ENCODE results near the gene MEX3A. TPM values are rescaled to one million over a fixed set of nuclear protein-coding genes. Genes with fewer than 3 reads are reported as not detected.
A peak's percentile ranks its signal among the peaks of the same experiment; 100 is the strongest.

MEX3A gene
- polyA plus RNA-seq, 1 donor, result 22.5 TPM

DNA sequence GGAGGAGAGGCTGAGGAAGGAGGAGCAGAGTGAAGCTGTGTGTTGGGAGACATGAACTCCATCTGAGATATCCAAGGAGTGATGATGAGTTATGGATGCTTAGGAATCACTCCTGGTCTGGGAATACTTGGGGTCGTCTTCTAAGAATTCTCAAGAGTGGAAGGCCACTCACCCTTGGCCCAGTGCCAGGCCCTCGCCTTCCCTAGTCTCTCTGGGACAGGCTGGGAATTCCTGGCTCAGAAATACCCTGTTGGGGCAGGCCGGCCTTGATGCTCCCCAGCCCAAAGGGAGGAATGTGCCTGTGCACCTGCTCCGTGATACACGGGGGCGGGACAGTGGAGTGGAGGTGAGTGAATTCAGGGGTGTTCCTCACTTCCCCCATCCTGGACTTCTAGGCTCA, 19.6 kb upstream of the MEX3A start:
- no peak for DNase-seq

- no peak for DNase-seq
These were observed 18.1 kb upstream of the MEX3A start for GRCh38 chr1:156100205-156100995.

- no peak for DNase-seq
These were observed 17.0 kb upstream of the MEX3A start for GRCh38 chr1:156099282-156099681.

DNA sequence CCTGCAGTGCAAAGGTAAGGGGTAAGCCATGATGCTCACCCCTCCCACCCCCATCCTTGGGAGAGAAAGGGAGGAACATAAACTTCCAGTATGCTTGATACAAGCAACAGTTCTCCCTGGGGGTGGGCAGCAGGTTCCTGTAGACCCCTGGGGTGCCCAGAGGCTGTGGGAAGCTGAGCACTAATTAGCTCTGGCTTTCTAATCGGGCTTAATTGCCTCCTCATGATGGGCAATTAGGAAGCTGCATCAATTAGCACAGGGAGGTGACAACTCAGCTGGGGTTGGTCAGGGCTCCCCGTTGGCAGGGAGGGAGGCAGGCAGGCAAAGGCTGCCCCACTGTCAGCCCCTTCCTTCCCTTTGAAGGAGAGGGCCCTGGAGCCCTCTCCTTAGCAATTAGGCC, 16.5 kb upstream of the MEX3A start:
- DNase-seq, result no peak

DNA sequence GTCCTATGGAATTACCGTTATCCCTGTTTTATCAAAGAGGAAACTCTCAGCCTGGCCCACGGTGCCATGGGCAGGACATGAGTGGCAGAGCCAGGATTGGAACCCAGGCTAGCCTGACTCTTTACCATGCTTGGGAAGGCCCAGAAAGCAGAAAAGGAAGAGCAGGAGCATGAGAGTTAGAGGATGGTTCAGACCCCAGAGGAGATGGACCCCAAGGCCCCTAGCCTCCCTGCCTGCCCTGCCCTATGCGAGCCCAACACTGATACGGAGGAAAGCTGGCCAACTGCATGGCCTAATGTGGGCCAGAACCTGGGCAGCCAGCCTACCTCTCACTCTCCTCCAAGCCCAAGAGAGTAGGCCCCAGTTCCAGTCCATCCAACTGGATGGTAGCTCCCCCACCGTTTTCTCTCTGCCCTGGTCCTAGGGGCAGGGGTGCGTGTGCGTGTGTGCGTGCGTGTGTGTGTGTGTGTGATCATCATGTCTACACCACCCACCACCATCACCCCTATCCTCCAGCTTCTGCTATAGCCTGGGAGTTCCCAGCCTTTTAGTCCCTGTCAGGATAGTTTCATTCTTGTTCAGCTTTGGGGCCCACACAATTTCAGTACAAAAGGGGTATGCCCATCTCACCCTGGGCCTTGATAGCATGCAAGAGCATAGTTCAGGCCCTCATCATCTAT, 15.4 kb upstream of the MEX3A start:
- no peak for DNase-seq

DNA sequence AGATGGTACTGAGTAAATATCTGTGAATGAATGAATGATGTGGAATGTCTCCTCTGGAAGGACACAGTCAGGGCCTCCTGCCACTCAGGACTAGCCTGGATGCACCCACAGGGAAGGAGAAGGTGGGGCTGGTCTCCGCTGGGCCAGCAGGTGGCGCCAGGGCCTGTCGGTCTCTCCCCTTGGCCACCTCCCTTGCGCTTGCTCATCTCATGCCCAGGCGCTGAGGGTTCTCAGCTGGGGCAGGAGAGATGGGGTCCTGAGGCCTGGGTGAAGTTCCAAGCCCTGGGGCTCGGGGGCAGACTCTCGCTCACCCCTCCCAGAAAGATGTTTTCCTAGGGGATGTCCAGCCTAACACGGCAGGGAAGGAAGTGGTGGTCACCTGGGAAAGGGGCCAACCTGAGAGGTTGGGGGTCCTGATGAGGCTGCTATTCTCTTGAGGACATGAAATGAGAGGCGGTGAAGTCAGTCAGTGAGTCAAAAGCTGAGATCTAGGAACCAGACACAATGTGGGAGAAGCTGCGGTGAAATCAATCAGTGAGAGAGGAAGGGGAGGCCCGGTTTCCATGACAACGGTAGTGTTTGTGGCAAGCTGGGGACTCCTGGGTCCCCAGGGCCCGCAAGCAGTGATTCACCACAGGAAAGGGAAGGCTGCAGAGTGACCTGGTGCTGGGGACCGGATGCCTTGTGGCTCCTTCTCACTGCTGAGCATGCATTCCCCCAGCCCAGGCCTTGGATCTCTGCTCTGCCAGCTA, 14.6 kb upstream of the MEX3A start:
- peak; percentile 87 for DNase-seq

GRCh38 chr1:156095906-156096508, 13.7 kb upstream of the MEX3A start:
- DNase-seq, result no peak

- DNase-seq, result no peak
These were observed 9.3 kb upstream of the MEX3A start for GRCh38 chr1:156091610-156092009.

DNA sequence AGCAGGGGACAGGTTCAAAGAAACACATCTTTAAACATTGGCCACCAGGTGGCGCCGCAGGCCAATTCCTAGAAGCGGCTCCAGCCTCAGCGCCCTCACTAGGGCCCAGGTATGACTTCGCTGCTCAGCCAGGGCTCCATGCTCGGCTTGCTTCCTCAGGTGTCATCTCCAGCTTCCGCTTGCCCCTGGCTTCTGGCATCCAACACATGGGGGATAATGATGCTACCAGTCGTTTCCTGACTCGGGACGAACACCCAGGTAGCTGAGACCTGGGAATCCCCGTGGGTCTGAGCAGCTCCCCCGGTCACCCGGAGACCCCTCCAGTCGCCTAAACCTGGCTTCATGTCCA, 8.5 kb upstream of the MEX3A start:
- DNase-seq, result peak; percentile 80

DNA sequence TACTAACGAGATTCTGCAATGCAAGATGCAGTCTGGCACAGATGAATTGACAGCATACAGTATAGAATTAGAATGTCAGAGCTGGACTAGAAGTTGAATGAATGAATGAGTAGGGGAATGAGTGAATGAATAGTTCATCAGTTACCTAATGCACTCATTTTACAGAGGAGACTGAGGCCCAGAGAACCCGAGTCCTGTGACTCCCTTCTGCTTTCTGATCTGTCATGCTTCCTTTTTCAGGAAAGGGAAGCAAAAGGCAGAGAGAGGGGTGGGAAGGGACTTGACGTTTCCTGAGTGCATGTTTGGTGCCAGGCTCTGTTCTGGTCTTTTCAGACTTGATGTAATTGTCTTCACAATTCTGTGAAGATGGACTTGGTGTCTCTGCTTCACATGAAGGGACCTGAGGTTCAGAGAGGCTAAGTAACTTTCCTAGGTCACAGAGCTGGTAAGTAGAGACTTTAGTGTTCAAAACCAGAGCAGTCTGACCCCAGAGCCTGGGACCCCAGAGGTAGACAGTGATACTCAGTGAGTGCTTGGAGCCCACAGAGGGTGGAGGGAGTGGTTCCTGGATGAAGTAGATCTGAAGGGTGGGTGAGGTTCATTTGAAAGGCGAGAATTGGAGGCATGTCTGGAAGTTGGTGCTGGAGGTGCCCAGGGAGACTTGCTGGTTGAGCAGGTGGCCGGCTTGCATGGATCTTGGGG, 8.0 kb upstream of the MEX3A start:
- DNase-seq, result no peak

GRCh38 chr1:156089704-156090103, 7.4 kb upstream of the MEX3A start:
- DNase-seq, result no peak

GRCh38 chr1:156086256-156086662, 4.0 kb upstream of the MEX3A start:
- no peak for DNase-seq

DNA sequence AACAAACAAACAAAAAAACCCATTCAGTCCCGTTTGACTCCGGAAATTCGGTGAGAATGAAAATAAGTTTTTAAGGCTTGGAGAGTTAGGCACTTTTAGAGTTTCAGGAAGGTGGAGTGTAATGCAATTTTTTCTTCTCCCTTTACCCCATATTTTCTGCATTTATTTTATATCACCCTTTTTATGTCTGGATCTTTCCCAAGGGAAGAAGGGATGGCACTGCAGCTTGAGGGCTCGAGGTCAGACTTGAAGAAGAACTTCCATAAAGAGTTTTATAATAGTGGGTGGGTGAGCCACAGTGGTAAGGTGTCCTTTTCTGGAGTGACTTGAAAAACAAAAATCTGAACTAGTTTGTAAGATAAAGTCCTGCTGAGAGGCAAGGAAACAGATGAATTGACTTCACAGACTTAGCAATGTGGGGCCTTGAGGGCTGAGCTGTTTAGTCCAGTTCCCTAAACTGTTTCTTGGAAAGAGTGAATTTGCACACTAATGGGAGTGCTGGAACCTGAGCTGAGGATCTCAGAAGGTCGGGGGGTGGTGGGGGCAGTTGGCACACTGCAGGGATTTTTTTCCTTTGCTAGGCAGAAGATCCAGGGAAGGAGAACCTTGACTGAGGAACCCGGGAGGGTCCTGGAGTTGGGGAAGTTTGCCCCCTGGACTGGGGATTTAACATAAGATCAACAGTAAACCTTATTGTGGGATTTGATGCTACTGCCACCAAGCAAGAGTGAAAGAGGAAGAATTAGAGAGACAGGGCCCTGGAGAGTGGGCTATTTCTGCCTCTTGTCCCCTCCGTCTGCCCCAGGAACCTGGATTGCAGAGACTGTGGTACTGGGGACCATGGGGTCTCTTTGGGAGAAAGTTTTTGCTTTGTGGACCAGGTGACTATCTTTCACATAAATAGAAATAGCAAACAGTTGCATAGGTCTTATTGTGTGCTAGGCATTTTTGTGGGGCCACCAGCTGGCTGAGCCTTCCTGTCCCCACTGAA, 1.8 kb upstream of the MEX3A start:
- DNase-seq, result no peak

DNA sequence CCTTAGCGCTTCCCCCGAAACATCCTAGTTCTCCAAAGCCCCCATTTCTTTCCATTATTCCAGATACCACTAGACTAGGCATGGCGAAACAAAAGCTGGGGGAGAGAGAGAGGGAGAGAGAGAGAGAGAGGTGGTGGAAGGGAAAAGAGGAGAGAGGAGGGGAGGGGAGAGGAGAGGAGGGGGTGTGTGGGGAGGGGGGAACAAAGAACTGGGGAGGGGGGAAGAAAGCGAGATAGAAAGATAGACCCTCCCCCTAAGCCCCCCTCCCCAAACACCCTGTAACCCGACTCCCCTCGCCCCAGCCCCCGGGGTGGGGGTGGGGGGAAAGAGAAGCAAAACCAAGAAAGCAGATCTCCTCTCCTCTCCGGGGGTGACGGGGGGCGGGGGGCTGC, 352 bp downstream of the MEX3A start:
- DNase-seq, result no peak

DNA sequence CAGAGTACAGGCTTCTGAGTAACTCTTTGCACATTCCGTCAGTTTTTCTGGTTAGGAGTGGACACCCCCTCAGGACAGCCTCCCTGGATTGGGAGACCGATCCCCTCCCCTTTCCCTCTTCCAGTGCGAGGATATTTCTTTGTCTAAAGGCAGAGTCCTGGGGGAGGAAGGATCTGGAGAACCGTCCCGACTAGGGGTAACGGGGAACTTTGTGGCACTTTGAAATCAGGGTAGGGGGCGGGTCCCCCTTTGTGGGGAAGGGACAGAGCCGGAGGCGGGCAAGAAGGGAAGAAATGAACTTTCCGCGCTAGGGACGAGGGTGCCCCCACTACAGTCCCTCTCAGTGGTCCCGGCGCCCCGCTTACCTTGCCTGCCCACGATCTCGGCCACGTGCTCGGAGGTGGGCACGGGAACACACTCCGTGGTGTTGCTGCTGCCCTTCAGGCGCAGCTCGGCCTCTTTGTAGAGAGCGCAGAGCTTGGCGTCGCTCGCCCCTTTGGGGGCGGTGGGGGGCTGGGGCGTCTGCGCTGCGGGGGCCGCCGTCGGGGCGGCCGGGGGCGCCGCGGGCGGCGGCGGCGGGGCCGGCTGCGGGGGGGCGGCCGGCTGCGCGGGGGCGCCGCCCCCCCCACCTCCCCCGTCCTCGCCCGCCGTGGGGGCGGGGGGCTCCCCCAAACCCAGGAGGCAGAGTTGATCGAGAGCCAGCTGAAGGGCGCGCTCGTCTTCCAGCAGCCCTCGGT, 917 bp downstream of the MEX3A start:
- peak; percentile 55 for DNase-seq

- DNase-seq, result no peak
These were observed 1.4 kb downstream of the MEX3A start for GRCh38 chr1:156080863-156081179.

DNA sequence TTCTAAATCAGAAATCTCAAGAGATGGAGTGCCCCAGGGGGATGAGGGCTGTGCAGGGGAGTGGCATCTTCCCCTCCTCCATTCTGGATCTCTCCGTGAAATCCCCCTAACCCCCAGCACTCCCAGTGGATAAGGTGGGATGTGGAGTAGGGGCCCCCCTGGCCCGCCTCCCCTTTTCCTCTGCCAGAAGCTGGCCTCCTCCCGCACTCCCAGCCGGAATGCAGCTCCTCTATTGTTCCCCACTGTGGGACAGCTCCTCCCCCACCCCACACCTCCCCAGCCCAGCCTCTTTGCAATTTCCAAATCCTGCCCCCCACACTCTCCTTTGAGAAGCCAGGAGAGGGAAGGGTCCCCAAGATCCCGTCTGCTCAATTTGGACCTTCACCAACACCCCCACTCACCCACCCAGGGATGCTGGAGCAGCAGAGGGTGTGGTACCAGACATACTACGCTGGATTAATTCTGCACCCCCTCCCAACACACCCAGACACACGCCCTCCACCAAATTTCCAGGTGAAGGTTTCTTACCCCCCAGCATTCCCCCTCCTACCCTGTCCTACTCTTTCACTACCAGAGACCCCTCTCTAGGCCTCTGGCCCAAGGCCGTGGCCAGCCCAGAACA, 1.9 kb downstream of the MEX3A start:
- DNase-seq, result no peak

DNA sequence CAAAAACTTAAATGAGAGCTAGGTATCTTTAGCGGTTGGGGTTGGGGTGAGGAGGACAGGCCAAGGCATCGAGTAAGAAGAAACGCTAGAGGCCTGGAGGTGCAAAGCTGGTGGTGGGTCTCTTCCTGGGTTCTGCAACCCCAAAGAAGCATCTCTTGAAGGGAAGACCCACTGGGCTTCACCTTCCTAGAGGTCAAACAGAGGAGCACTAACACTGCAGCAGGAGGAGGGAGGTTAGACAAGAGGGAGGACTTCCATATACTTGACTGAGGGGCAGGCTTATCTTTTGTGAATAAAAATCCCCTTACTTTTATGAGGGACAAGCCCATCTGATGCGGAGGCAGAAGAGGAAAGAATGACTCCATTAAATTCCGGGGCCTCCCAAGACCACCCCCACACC, 2.5 kb downstream of the MEX3A start:
- no peak for DNase-seq

- no peak for DNase-seq
These were observed 3.5 kb downstream of the MEX3A start for GRCh38 chr1:156078728-156079127.

- no peak for DNase-seq
These were observed 4.9 kb downstream of the MEX3A start for GRCh38 chr1:156077430-156077760.

All from hindlimb muscle (tissue), 1 donor.